Activated T-helper 1 cell treated with anti-CD3 and anti-CD28 coated beads, Interleukin-2, amount 50 U/mL, for 16 hours (primary cell): Measurements from ENCODE around the gene SDHC.

Experiments
- DNase-seq, 2 donors: peaks; one replicate each; pipeline ENCODE4 v3.0.0-alpha.2; 2020; ENCODE audit warnings: low read depth in 1 of 2, low spot score in 1 of 2

SDHC gene

GRCh38 chr1:161314201-161314981, at the start of gene SDHC:
Gene SDHC, plus strand, starts transcription at chr1:161314381. Its CDS starts 25 bp downstream, at chr1:161314406.
- DNase-seq, result peak; percentile 82 to 84

- no peak for DNase-seq
These were observed 48.9 kb upstream of the SDHC start for GRCh38 chr1:161265305-161265704.

GRCh38 chr1:161266202-161266601, 48.0 kb upstream of the SDHC start:
- no peak for DNase-seq

- no peak for DNase-seq
These were observed 47.3 kb upstream of the SDHC start for GRCh38 chr1:161266836-161267235.

- DNase-seq, result no peak
These were observed 46.9 kb upstream of the SDHC start for GRCh38 chr1:161267321-161267720.

GRCh38 chr1:161273402-161273801, 40.8 kb upstream of the SDHC start:
- DNase-seq, result no peak

GRCh38 chr1:161274874-161275273, 39.3 kb upstream of the SDHC start:
- DNase-seq, result no peak

- no peak for DNase-seq
These were observed 31.2 kb upstream of the SDHC start for GRCh38 chr1:161282991-161283390.

- no peak for DNase-seq
These were observed 29.1 kb upstream of the SDHC start for GRCh38 chr1:161285113-161285512.

- no peak for DNase-seq
These were observed 28.7 kb upstream of the SDHC start for GRCh38 chr1:161285521-161285920.

- DNase-seq, result no peak
These were observed 26.6 kb upstream of the SDHC start for GRCh38 chr1:161287482-161288054.

GRCh38 chr1:161290779-161291178, 23.4 kb upstream of the SDHC start:
- DNase-seq, result no peak

GRCh38 chr1:161297415-161297814, 16.8 kb upstream of the SDHC start:
- DNase-seq, result no peak

- no peak for DNase-seq
These were observed 16.1 kb upstream of the SDHC start for GRCh38 chr1:161298116-161298515.

- DNase-seq, result no peak
These were observed 14.8 kb upstream of the SDHC start for GRCh38 chr1:161299347-161299746.

GRCh38 chr1:161300478-161300877, 13.7 kb upstream of the SDHC start:
- no peak for DNase-seq

GRCh38 chr1:161304927-161305866, 9.0 kb upstream of the SDHC start:
- no peak for DNase-seq

- peak; percentile 77 to 78 for DNase-seq
These were observed 8.2 kb upstream of the SDHC start for GRCh38 chr1:161305867-161306519.

GRCh38 chr1:161307230-161307768, 6.9 kb upstream of the SDHC start:
- no peak for DNase-seq

GRCh38 chr1:161307892-161308638, 6.1 kb upstream of the SDHC start:
- no peak for DNase-seq
